Astrocyte (in vitro differentiated cells and primary cell): Measurements from ENCODE around the gene CPNE4. TPM values are rescaled to one million over a fixed set of nuclear protein-coding genes. Genes with fewer than 3 reads are reported as not detected.

Experiments used
- DNase-seq: peaks from one replicate; pipeline ENCODE4 v3.0.0-alpha.2; 2010; ENCODE audit warnings: low read depth
- FAIRE-seq: peaks from 2 replicates; lab custom pipeline; 2011; peaks lifted over from hg19 to GRCh38; lab: Jason Lieb, UNC
- H2AFZ ChIP-seq: 2 replicates; pipeline ENCODE4 v1.6.0; 2012; ENCODE audit warnings: low read depth, low read length, inconsistent platforms
- H3K27ac ChIP-seq: 2 replicates; pipeline ENCODE4 v1.5.1; 2011; ENCODE audit warnings: low read depth, low read length, inconsistent platforms
- H3K27me3 ChIP-seq: 2 replicates; pipeline ENCODE4 v1.6.0; 2011; ENCODE audit warnings: low read length, inconsistent platforms; ENCODE audit not compliant: insufficient read depth
- H3K36me3 ChIP-seq: 2 replicates; pipeline ENCODE4 v1.5.1; 2011; ENCODE audit warnings: low read length, inconsistent platforms; ENCODE audit not compliant: insufficient read depth
- H3K4me1 ChIP-seq: 2 replicates; pipeline ENCODE4 v1.5.1; 2011; ENCODE audit warnings: low read length, inconsistent platforms; ENCODE audit not compliant: insufficient read depth
- H3K4me2 ChIP-seq: 2 replicates; pipeline ENCODE4 v1.6.0; 2012; ENCODE audit warnings: low read length, inconsistent platforms
- H3K4me3 ChIP-seq: 2 replicates; pipeline ENCODE4 v1.5.1; 2011; ENCODE audit warnings: low read depth, mild to moderate bottlenecking, low read length, inconsistent platforms; ENCODE audit not compliant: insufficient read depth
- H3K79me2 ChIP-seq: 2 replicates; pipeline ENCODE4 v1.6.0; 2012; ENCODE audit warnings: mild to moderate bottlenecking, low read length, inconsistent platforms; ENCODE audit not compliant: insufficient read depth
- H3K9ac ChIP-seq: 2 replicates; pipeline ENCODE4 v1.6.0; 2012; ENCODE audit warnings: mild to moderate bottlenecking, low read length, inconsistent platforms
- H3K9me3 ChIP-seq: 2 replicates; pipeline ENCODE4 v1.5.1; 2012; ENCODE audit warnings: low read depth, mild to moderate bottlenecking, low read length, inconsistent platforms; ENCODE audit not compliant: insufficient read depth
- H4K20me1 ChIP-seq: 2 replicates; pipeline ENCODE4 v1.6.0; 2012; ENCODE audit warnings: low read length, inconsistent platforms; ENCODE audit not compliant: insufficient read depth
- H3K27ac Mint-ChIP-seq: one replicate; pipeline ENCODE4 v1.8.0; 2021; ENCODE audit warnings: mild to moderate bottlenecking, mixed read lengths; ENCODE audit not compliant: unreplicated experiment
- H3K27me3 Mint-ChIP-seq: one replicate; pipeline ENCODE4 v1.8.0; 2021; ENCODE audit warnings: low read depth, mixed read lengths; ENCODE audit not compliant: unreplicated experiment
- H3K36me3 Mint-ChIP-seq: one replicate; pipeline ENCODE4 v1.8.0; 2021; ENCODE audit warnings: low read depth, mixed read lengths; ENCODE audit not compliant: unreplicated experiment
- H3K4me1 Mint-ChIP-seq: one replicate; pipeline ENCODE4 v1.8.0; 2021; ENCODE audit warnings: low read depth, mixed read lengths; ENCODE audit not compliant: unreplicated experiment
- H3K4me3 Mint-ChIP-seq: one replicate; pipeline ENCODE4 v1.8.0; 2021; ENCODE audit warnings: mild to moderate bottlenecking, moderate library complexity, mixed read lengths; ENCODE audit not compliant: unreplicated experiment
- H3K9me3 Mint-ChIP-seq: one replicate; pipeline ENCODE4 v1.8.0; 2021; ENCODE audit warnings: mild to moderate bottlenecking, mixed read lengths; ENCODE audit not compliant: unreplicated experiment
- EZH2 ChIP-seq: IDR thresholded peaks from 2 replicates; pipeline ENCODE4 v1.6.1; 2012; ENCODE audit warnings: mild to moderate bottlenecking, low read length, inconsistent platforms; ENCODE audit not compliant: insufficient read depth
- total RNA-seq: library from RNA; stranded (reverse); gene quantifications from 2 replicates; pipeline ENCODE4 v1.2.1, GENCODE V29; 2021
- TF ChIP-seq, protein P1 (sequence below): IDR thresholded peaks from 2 replicates; pipeline ENCODE4 v1.5.1; 2011; ENCODE audit warnings: low read depth, mild to moderate bottlenecking, inconsistent platforms, low read length, moderate library complexity; ENCODE audit not compliant: insufficient read depth

Gene CPNE4
- total RNA-seq, 1 donor from 2014 or later = 0.68 TPM

- Histone ChIP-seq H3K9me3 (no peaks in the 10 kb centered on the region), H4K20me1 (no peaks in the 10 kb centered on the region)
- H3K4me3 Mint-ChIP-seq = no peak overlapping the region
These were observed 376.7 kb downstream of the CPNE4 start for GRCh38 chr3:131658115-131658514.

DNA sequence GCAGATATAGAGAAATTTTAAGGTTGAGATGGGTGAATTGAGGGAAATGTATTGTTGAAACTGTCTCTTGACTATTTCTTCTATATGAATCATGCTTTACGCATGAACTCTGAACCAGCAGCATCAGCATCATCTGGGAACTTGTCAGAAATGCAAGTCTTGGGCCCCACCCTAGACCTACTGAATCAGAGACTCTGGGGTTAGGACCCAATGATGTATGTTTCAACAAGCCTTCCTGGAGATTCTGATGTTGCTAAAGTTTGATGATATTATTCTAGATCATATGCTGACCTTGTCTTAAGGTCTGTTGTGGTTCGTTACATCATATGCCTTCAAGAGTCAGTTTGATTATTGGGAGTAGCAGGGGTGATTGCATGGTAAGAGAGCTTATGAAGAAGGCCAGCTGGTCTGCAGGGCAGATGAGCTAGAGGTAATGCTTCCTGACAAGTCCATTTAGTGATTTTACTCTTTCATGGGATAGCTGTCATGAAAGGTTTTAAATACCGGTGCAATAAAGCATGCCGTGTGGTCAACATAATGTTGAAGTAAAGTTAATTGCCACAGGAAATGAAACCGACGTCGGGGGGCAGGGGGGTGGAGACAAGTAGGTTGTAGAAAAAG is 379.6 kb downstream of the CPNE4 start:
- Histone ChIP-seq H3K4me2 (no peak overlapping the region), H3K36me3 (no peaks in the 10 kb centered on the region), H2AFZ (no peak overlapping the region), H3K9ac (no peak overlapping the region), H3K79me2 (no peaks in the 10 kb centered on the region), H3K27me3 (no peaks in the 10 kb centered on the region), H3K4me3 (no peak overlapping the region), H3K9me3 (no peaks in the 10 kb centered on the region), H3K4me1 (no peaks in the 10 kb centered on the region), H3K27ac (no peak overlapping the region), H4K20me1 (no peaks in the 10 kb centered on the region)
- no peaks in the 10 kb centered on the region for H3K36me3 Mint-ChIP-seq
- H3K27ac Mint-ChIP-seq = no peak overlapping the region
- H3K27me3 Mint-ChIP-seq = no peaks in the 10 kb centered on the region
- FAIRE-seq = no peak
- no peaks in the 10 kb centered on the region for H3K9me3 Mint-ChIP-seq
- H3K4me3 Mint-ChIP-seq = no peak overlapping the region
- H3K4me1 Mint-ChIP-seq = peaks cover 1% of the 10 kb centered on the region
- no peak for DNase-seq
- TF ChIP-seq, protein P1, sequence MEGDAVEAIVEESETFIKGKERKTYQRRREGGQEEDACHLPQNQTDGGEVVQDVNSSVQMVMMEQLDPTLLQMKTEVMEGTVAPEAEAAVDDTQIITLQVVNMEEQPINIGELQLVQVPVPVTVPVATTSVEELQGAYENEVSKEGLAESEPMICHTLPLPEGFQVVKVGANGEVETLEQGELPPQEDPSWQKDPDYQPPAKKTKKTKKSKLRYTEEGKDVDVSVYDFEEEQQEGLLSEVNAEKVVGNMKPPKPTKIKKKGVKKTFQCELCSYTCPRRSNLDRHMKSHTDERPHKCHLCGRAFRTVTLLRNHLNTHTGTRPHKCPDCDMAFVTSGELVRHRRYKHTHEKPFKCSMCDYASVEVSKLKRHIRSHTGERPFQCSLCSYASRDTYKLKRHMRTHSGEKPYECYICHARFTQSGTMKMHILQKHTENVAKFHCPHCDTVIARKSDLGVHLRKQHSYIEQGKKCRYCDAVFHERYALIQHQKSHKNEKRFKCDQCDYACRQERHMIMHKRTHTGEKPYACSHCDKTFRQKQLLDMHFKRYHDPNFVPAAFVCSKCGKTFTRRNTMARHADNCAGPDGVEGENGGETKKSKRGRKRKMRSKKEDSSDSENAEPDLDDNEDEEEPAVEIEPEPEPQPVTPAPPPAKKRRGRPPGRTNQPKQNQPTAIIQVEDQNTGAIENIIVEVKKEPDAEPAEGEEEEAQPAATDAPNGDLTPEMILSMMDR = no peak
- no peak for TF ChIP-seq EZH2

More at GRCh38 chr3:131658115-131658514, 376.7 kb downstream of the CPNE4 start:
- Mint-ChIP-seq H3K27me3 (no peaks in the 10 kb centered on the region), H3K36me3 (peaks cover 2% of the 10 kb centered on the region), H3K4me1 (peaks cover 1% of the 10 kb centered on the region), H3K9me3 (no peaks in the 10 kb centered on the region), H3K27ac (no peak overlapping the region)
- no peak overlapping the region for H3K9ac ChIP-seq
- H3K79me2 ChIP-seq = no peaks in the 10 kb centered on the region
- H3K4me1 ChIP-seq = no peaks in the 10 kb centered on the region
- TF ChIP-seq EZH2 = no peak
- TF ChIP-seq, protein P1 = no peak
- H3K4me2 ChIP-seq = no peak overlapping the region
- no peaks in the 10 kb centered on the region for H3K27me3 ChIP-seq
- DNase-seq (no peak), FAIRE-seq (no peak)
- H3K36me3 ChIP-seq = no peaks in the 10 kb centered on the region
- no peak overlapping the region for H2AFZ ChIP-seq
- no peak overlapping the region for H3K4me3 ChIP-seq
- no peak overlapping the region for H3K27ac ChIP-seq

- no peaks in the 10 kb centered on the region for H3K9me3 ChIP-seq
- no peak overlapping the region for H3K4me2 ChIP-seq
- no peak for FAIRE-seq
- H3K27ac ChIP-seq = no peak overlapping the region
- DNase-seq = no peak
- no peak overlapping the region for H3K9ac ChIP-seq
- no peaks in the 10 kb centered on the region for H3K36me3 ChIP-seq
- H3K4me1 ChIP-seq = no peaks in the 10 kb centered on the region
- Mint-ChIP-seq H3K27me3 (peaks cover 1% of the 10 kb centered on the region), H3K4me1 (no peaks in the 10 kb centered on the region), H3K9me3 (peaks cover 1% of the 10 kb centered on the region), H3K4me3 (no peak overlapping the region), H3K27ac (no peak overlapping the region), H3K36me3 (no peaks in the 10 kb centered on the region)
- H4K20me1 ChIP-seq = no peaks in the 10 kb centered on the region
- H3K79me2 ChIP-seq = no peaks in the 10 kb centered on the region
- no peak overlapping the region for H2AFZ ChIP-seq
- H3K27me3 ChIP-seq = no peaks in the 10 kb centered on the region
- TF ChIP-seq, protein P1 = no peak
- TF ChIP-seq EZH2 = no peak
- H3K4me3 ChIP-seq = no peak overlapping the region
These were observed 389.2 kb downstream of the CPNE4 start for GRCh38 chr3:131645638-131646037.
